Mucosa of stomach (tissue), 1 donor: ENCODE results near the gene DIP2B.
"Not testable (repeated sequence)": the region's sequence is repeated elsewhere in the genome, so short reads cannot be mapped to it uniquely, and the experiment has no call there.

Source experiments
- H3K27me3 ChIP-seq: one replicate; pipeline ENCODE4 v1.7.0; 2013; ENCODE audit warnings: mild to moderate bottlenecking, low read length; ENCODE audit not compliant: control insufficient read depth, insufficient read depth
- H3K36me3 ChIP-seq: one replicate; pipeline ENCODE4 v1.7.0; 2013; ENCODE audit warnings: low read length; ENCODE audit not compliant: control insufficient read depth, insufficient read depth
- H3K4me1 ChIP-seq: one replicate; pipeline ENCODE4 v1.7.0; 2013; ENCODE audit warnings: mild to moderate bottlenecking, low read length; ENCODE audit not compliant: control insufficient read depth, insufficient read depth
- H3K4me3 ChIP-seq: one replicate; pipeline ENCODE4 v1.7.0; 2013; ENCODE audit warnings: low read length
- H3K9ac ChIP-seq: one replicate; pipeline ENCODE4 v1.7.0; 2013; ENCODE audit warnings: mild to moderate bottlenecking, low read length, moderate library complexity
- H3K9me3 ChIP-seq: one replicate; pipeline ENCODE4 v1.7.0; 2013; ENCODE audit warnings: mild to moderate bottlenecking, low read length, moderate library complexity; ENCODE audit not compliant: control insufficient read depth
- donor health status: Pancreatic carcinoma.

The DIP2B gene

GRCh38 chr12:50507474-50507838 lies 2.7 kb downstream of the DIP2B start:
- H3K4me1 ChIP-seq: peaks cover 33% of the 10 kb centered on the region
- no peaks in the 10 kb centered on the region for H3K27me3 ChIP-seq
- H3K9ac ChIP-seq: no peak overlapping the region
- H3K4me3 ChIP-seq: no peak overlapping the region
- H3K36me3 ChIP-seq: no peaks in the 10 kb centered on the region
- H3K9me3 ChIP-seq: no peaks in the 10 kb centered on the region

DNA sequence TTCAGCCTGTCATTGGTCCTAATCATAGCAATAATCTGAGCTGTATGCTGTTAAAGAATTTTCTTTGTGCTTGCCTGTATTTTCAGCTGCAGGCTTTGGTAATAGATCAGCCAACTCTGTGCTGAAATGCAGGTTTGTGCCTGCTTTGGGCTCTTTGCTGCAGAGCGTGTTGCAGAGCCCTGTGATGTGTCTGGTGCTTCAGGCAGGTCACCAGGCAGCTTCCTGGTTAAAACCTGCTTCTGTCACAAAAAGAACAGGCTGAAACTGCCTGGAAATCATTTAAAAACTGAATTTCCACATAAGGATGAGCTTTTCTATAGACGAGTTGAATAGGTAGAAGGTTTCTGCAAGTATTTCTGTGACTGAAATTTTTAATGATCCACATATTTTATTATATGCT lies 3.1 kb downstream of the DIP2B start:
- H3K4me3 ChIP-seq: no peak overlapping the region
- H3K9me3 ChIP-seq: no peaks in the 10 kb centered on the region

GRCh38 chr12:50508414-50508813 lies 3.6 kb downstream of the DIP2B start:
- Histone ChIP-seq H3K36me3 (no peaks in the 10 kb centered on the region), H3K4me3 (no peak overlapping the region), H3K9ac (no peak overlapping the region), H3K4me1 (peaks cover 33% of the 10 kb centered on the region), H3K27me3 (no peaks in the 10 kb centered on the region), H3K9me3 (no peaks in the 10 kb centered on the region)

More for the DNA sequence above, 3.1 kb downstream of the DIP2B start:
- no peaks in the 10 kb centered on the region for H3K36me3 ChIP-seq
- H3K4me1 ChIP-seq: peaks cover 33% of the 10 kb centered on the region
- H3K27me3 ChIP-seq: no peaks in the 10 kb centered on the region
- H3K9ac ChIP-seq: no peak overlapping the region

GRCh38 chr12:50508970-50509663 lies 4.3 kb downstream of the DIP2B start:
- H3K27me3 ChIP-seq: no peaks in the 10 kb centered on the region
- H3K36me3 ChIP-seq: no peaks in the 10 kb centered on the region
- H3K9ac ChIP-seq: no peak overlapping the region
- H3K9me3 ChIP-seq: no peaks in the 10 kb centered on the region
- H3K4me1 ChIP-seq: peaks cover 33% of the 10 kb centered on the region
- H3K4me3 ChIP-seq: no peak overlapping the region

- Histone ChIP-seq H3K4me1 (peaks cover 13% of the 10 kb centered on the region), H3K36me3 (no peaks in the 10 kb centered on the region), H3K4me3 (no peak overlapping the region)
These were observed 9.9 kb downstream of the DIP2B start for GRCh38 chr12:50514526-50515276.

GRCh38 chr12:50515587-50515986 lies 10.8 kb downstream of the DIP2B start:
- Histone ChIP-seq H3K9me3 (no peaks in the 10 kb centered on the region), H3K4me3 (no peak overlapping the region), H3K4me1 (peaks cover 10% of the 10 kb centered on the region), H3K9ac (no peak overlapping the region), H3K27me3 (no peaks in the 10 kb centered on the region), H3K36me3 (no peaks in the 10 kb centered on the region)

More at GRCh38 chr12:50514526-50515276, 9.9 kb downstream of the DIP2B start:
- H3K9me3 ChIP-seq: no peaks in the 10 kb centered on the region
- no peak overlapping the region for H3K9ac ChIP-seq
- no peaks in the 10 kb centered on the region for H3K27me3 ChIP-seq

DNA sequence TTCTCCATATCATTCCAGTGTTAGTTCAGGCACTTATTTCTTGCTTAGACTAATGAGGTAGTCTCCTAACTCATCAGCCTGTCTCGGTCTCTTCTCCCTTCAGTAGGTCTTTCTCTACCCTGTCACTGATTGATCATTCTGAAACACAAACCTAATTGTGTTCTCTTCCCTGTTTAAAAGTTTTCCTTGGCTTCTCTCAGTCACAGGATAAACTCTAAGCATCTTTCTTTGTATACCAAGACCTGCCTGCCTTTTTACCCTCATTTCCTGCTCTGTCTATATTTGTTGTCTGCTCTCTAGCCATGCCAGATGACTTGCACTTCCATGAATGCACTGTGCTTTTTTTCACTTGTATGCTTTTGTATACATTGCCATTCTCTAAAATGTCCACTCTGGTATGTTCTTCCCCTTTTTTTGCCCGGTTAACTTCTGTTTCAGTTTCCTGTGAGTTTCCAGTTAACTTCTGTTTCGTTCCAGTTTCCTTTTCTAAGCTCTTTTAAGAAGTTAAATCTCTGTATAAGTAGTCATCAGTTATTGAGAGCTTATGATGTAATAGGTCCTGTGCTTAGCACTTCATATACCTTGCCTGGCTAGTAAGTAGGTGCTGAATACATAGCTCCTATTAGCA lies 12.8 kb downstream of the DIP2B start:
- no peaks in the 10 kb centered on the region for H3K9me3 ChIP-seq
- H3K4me1 ChIP-seq: peaks cover 10% of the 10 kb centered on the region
- H3K27me3 ChIP-seq: no peaks in the 10 kb centered on the region
- no peak overlapping the region for H3K4me3 ChIP-seq
- no peak overlapping the region for H3K9ac ChIP-seq
- no peaks in the 10 kb centered on the region for H3K36me3 ChIP-seq

GRCh38 chr12:50518090-50518489 lies 13.3 kb downstream of the DIP2B start:
- no peaks in the 10 kb centered on the region for H3K27me3 ChIP-seq
- H3K4me3 ChIP-seq: no peak overlapping the region
- H3K9ac ChIP-seq: no peak overlapping the region
- no peaks in the 10 kb centered on the region for H3K36me3 ChIP-seq
- peaks cover 10% of the 10 kb centered on the region for H3K4me1 ChIP-seq
- no peaks in the 10 kb centered on the region for H3K9me3 ChIP-seq

DNA sequence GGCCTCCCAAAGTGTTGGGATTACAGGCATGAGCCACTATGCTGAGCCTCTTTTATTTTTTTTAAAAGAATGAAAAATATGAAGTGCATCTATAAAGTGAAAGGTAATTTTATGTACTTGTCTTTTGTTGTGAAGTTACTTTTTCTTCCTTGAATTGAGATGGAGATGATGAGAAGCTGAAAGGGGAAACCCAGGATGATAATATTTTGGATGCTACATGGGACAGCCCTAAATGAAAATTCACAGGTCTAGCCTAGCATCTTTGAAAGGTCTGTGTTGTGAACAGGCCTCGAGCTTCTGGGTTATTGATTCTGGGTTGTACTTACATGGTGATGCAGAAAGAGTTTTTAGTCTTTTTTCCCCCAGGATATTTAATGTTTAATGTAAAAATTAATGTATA lies 14.6 kb downstream of the DIP2B start:
- no peak overlapping the region for H3K9ac ChIP-seq
- H3K4me3 ChIP-seq: no peak overlapping the region
- H3K4me1 ChIP-seq: peaks cover 10% of the 10 kb centered on the region
- no peaks in the 10 kb centered on the region for H3K9me3 ChIP-seq
- H3K36me3 ChIP-seq: no peaks in the 10 kb centered on the region
- H3K27me3 ChIP-seq: no peaks in the 10 kb centered on the region

DNA sequence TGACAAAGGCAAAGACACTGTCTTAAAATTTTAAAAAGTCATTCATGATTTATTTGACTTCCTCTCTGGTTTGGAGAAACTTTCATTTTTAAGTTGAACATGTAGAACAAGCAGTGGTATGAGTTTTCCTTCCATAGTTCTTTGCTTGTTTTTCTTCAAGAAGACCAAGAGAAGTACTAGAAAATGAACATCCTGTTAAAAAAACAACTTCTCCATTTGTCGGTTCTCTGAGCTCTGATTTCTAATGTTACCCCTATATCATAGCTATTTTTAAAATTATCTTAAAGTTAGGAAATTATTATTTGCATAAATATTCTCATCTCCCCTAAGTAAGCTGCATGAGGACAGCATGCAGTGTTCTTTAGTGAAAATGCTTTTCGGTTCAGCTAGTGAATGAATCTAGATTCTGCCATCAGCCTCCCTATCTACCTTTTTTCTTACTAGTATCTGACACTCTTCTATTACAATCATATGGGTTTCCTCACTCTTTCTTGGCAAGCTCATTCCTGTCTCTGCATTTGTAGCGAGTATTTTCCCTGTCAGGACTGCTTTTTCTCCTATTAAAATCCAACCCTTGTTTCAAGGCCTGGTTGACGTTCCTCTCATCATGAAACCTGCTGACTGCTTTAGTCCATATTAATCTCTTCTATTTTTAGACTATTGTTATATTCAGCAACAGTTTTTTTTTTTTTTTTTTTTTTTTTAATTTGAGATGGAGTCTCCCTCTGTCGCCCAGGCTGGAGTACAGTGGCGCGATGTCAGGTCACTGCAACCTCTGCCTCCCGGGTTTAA lies 15.8 kb downstream of the DIP2B start:
- Histone ChIP-seq H3K4me1 (no peaks in the 10 kb centered on the region), H3K36me3 (no peaks in the 10 kb centered on the region), H3K4me3 (no peak overlapping the region), H3K27me3 (no peaks in the 10 kb centered on the region), H3K9ac (no peak overlapping the region), H3K9me3 (no peaks in the 10 kb centered on the region)

DNA sequence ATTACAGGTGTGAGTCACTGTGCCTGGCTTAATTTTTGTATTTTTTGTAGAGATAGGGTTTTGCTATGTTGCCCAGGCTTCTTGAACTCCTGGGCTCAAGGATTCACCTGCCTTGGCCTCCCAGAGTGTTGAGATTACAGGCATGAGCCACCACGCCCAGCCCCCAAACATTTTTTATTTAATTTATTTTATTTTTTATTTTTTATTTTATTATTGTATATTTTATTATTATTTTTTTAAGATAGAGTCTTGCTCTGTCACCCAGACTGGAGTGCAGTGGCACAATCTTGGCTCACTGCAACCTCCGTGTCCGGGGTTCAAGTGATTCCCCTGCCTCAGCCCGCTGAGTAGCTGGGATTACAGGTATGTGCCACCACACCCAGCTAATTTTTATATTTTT lies 17.0 kb downstream of the DIP2B start:
- H3K4me1 ChIP-seq, H3K9ac ChIP-seq: not testable (repeated sequence)

GRCh38 chr12:50523772-50524171 lies 19.0 kb downstream of the DIP2B start:
- no peak overlapping the region for H3K4me3 ChIP-seq
- H3K27me3 ChIP-seq: no peaks in the 10 kb centered on the region
- no peak overlapping the region for H3K9ac ChIP-seq
- peaks cover 9% of the 10 kb centered on the region for H3K4me1 ChIP-seq
- H3K9me3 ChIP-seq: no peaks in the 10 kb centered on the region
- no peaks in the 10 kb centered on the region for H3K36me3 ChIP-seq

More for the DNA sequence above, 17.0 kb downstream of the DIP2B start:
- not testable (repeated sequence) for H3K36me3 ChIP-seq, H3K9me3 ChIP-seq, H3K4me3 ChIP-seq, H3K27me3 ChIP-seq
